ENCODE results near the gene ATP8A2. TPM values are rescaled to one million over a fixed set of nuclear protein-coding genes. Genes with fewer than 3 reads are reported as not detected.

Gene ATP8A2
- total and polyA plus RNA-seq, 2 of the 8 experiments (the other 6 are each of a cell fraction or from before 2014, with no cell fraction given), result 2.4 to 8.3 TPM

GRCh38 chr13:25654322-25654721 is 282.5 kb downstream of the ATP8A2 start (continued):
- TF ChIP-seq TBP (IDR thresholded peaks at IDR 0.05; ENCODE audit: low read depth, low read length), result no peak
- TF ChIP-seq CHD1 (IDR thresholded peaks at IDR 0.05; ENCODE audit: low read depth, low read length), result no peak

Data from H1 (cell line).